Activated CD4-positive, alpha-beta T cell treated with anti-CD3 and anti-CD28 coated beads, Interleukin-10, Interleukin-2, amounts not matched to agents 100 ng/mL and 50 ng/mL, durations not matched to agents 16 hours and 8 hours (primary cell): ENCODE measurements around the gene MFSD6.
"Not testable (repeated sequence)": the region's sequence is repeated elsewhere in the genome, so short reads cannot be mapped to it uniquely, and the experiment has no call there.

ENCODE experiments used
- DNase-seq: peaks from one replicate; pipeline ENCODE4 v3.0.0-alpha.2; 2020

Gene MFSD6

GRCh38 chr2:190504912-190505311 is 96.8 kb downstream of the MFSD6 start:
- DNase-seq, result no peak

- no peak for DNase-seq
Observed at GRCh38 chr2:190505696-190506095, 97.5 kb downstream of the MFSD6 start.

GRCh38 chr2:190506666-190507065 is 98.5 kb downstream of the MFSD6 start:
- no peak for DNase-seq

GRCh38 chr2:190507135-190507534 is 99.0 kb downstream of the MFSD6 start:
- no peak for DNase-seq

GRCh38 chr2:190509895-190510294 is 101.7 kb downstream of the MFSD6 start:
- DNase-seq, result not testable (repeated sequence)

- DNase-seq, result no peak
Observed at GRCh38 chr2:190511104-190511503, 102.9 kb downstream of the MFSD6 start.

GRCh38 chr2:190512539-190513095 is 104.5 kb downstream of the MFSD6 start:
- DNase-seq, result no peak

- no peak for DNase-seq
Observed at GRCh38 chr2:190513877-190514276, 105.7 kb downstream of the MFSD6 start.

GRCh38 chr2:190514676-190515075 is 106.5 kb downstream of the MFSD6 start:
- DNase-seq, result no peak

GRCh38 chr2:190515687-190516086 is 107.5 kb downstream of the MFSD6 start:
- DNase-seq, result peak; percentile 62

- no peak for DNase-seq
Observed at GRCh38 chr2:190517468-190517867, 109.3 kb downstream of the MFSD6 start.

GRCh38 chr2:190519975-190520767 is 112.0 kb downstream of the MFSD6 start:
- no peak for DNase-seq

- DNase-seq, result no peak
Observed at GRCh38 chr2:190524928-190525327, 116.8 kb downstream of the MFSD6 start.

- DNase-seq, result no peak
Observed at GRCh38 chr2:190526105-190526750, 118.1 kb downstream of the MFSD6 start.

- DNase-seq, result no peak
Observed at GRCh38 chr2:190527214-190527613, 119.1 kb downstream of the MFSD6 start.

GRCh38 chr2:190527918-190528317 is 119.8 kb downstream of the MFSD6 start:
- no peak for DNase-seq

- no peak for DNase-seq
Observed at GRCh38 chr2:190528521-190529001, 120.4 kb downstream of the MFSD6 start.

- no peak for DNase-seq
Observed at GRCh38 chr2:190529486-190530247, 121.5 kb downstream of the MFSD6 start.

- no peak for DNase-seq
Observed at GRCh38 chr2:190530248-190530900, 122.2 kb downstream of the MFSD6 start.

- DNase-seq, result no peak
Observed at GRCh38 chr2:190532581-190532980, 124.4 kb downstream of the MFSD6 start.

GRCh38 chr2:190533175-190533967 is 125.2 kb downstream of the MFSD6 start:
- no peak for DNase-seq

- DNase-seq, result peak; percentile 69
Observed at GRCh38 chr2:190533968-190534309, 125.8 kb downstream of the MFSD6 start.
